ENCODE measurements around the gene ZCCHC24.
"Not testable (repeated sequence)": the region's sequence is repeated elsewhere in the genome, so short reads cannot be mapped to it uniquely, and the experiment has no call there.

DNA sequence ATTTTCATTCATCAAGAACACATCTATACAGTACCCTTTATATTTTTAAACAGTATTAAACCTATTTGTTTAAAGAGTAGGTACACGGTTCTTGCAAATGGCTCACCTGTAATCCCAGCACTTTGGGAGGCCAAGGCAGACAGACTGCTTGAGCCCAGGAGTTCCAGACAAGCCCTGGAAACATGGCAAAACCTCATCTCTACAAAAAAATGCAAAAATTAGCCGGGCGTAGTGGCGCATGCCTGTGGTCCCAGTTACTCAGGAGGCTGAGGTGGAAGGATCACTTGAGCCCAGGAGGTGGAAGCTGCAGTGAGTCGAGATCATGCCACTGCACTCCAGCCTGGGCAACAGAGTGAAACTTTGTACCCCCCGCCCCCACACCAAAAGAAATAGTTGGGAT, 1.8 kb upstream of the ZCCHC24 start:
- not testable (repeated sequence) for TF ChIP-seq CTCF (IDR thresholded peaks at IDR 0.05 in 8 of 11, conservative IDR thresholded peaks at IDR 0.05 in 3 of 11); POLR2A (IDR thresholded peaks at IDR 0.05)
